Trophoblast cell (in vitro differentiated cells and primary cell): ENCODE measurements around the gene C13orf42.

Experiments
- DNase-seq, 2 donors: peaks; one replicate each; pipeline ENCODE4 v3.0.0-alpha.2; 2016
- H2AFZ ChIP-seq: 2 replicates; pipeline ENCODE4 v1.6.1; 2013; ENCODE audit warnings: low read length, moderate library complexity, mild to moderate bottlenecking; ENCODE audit not compliant: insufficient read depth, poor library complexity
- H2AK5ac ChIP-seq: 2 replicates; pipeline ENCODE4 v1.6.1; 2013; ENCODE audit warnings: mild to moderate bottlenecking, low read length
- H2BK120ac ChIP-seq: 2 replicates; pipeline ENCODE4 v1.6.1; 2013; ENCODE audit warnings: low read length, mild to moderate bottlenecking, moderate library complexity; ENCODE audit not compliant: insufficient read depth, poor library complexity
- H2BK12ac ChIP-seq: 2 replicates; pipeline ENCODE4 v1.6.1; 2013; ENCODE audit warnings: mild to moderate bottlenecking, low read length, moderate library complexity
- H2BK5ac ChIP-seq: 2 replicates; pipeline ENCODE4 v1.6.1; 2013; ENCODE audit warnings: low read length, low read depth, moderate library complexity, mild to moderate bottlenecking; ENCODE audit not compliant: poor library complexity
- H3K14ac ChIP-seq: 2 replicates; pipeline ENCODE4 v1.6.1; 2013; ENCODE audit warnings: mild to moderate bottlenecking, low read length
- H3K18ac ChIP-seq: 2 replicates; pipeline ENCODE4 v1.6.1; 2013; ENCODE audit warnings: mild to moderate bottlenecking, low read length
- H3K23ac ChIP-seq: 2 replicates; pipeline ENCODE4 v1.6.1; 2013; ENCODE audit warnings: low read length
- H3K27ac ChIP-seq: 2 replicates; pipeline ENCODE4 v1.5.1; 2013; ENCODE audit warnings: low read depth, mild to moderate bottlenecking, inconsistent platforms, low read length, moderate library complexity
- H3K27me3 ChIP-seq: 2 replicates; pipeline ENCODE4 v1.6.1; 2013; ENCODE audit warnings: inconsistent platforms, mild to moderate bottlenecking, low read length, moderate library complexity; ENCODE audit not compliant: insufficient read depth
- H3K36me3 ChIP-seq, 2 experiments: 1 replicate in 1 of 2; 2 replicates in 1 of 2; pipeline ENCODE4 v1.6.1; 2013; ENCODE audit warnings: low read length in 2 of 2, mild to moderate bottlenecking in 2 of 2, moderate library complexity in 1 of 2; ENCODE audit not compliant: insufficient read depth in 2 of 2, control insufficient read depth in 1 of 2
- H3K4ac ChIP-seq: 2 replicates; pipeline ENCODE4 v1.6.1; 2013; ENCODE audit warnings: low read depth, mild to moderate bottlenecking, low read length, moderate library complexity
- H3K4me1 ChIP-seq, 2 experiments: 1 replicate in 1 of 2; 2 replicates in 1 of 2; pipeline ENCODE4 v1.6.1; 2013; ENCODE audit warnings: low read length in 2 of 2, mild to moderate bottlenecking in 2 of 2, moderate library complexity in 1 of 2; ENCODE audit not compliant: insufficient read depth in 2 of 2, control insufficient read depth in 1 of 2
- H3K4me2 ChIP-seq: 2 replicates; pipeline ENCODE4 v1.6.1; 2013; ENCODE audit warnings: inconsistent platforms, mild to moderate bottlenecking, low read length, moderate library complexity
- H3K4me3 ChIP-seq: 2 replicates; pipeline ENCODE4 v1.5.1; 2013; ENCODE audit warnings: mild to moderate bottlenecking, low read depth, low read length, inconsistent platforms
- H3K79me1 ChIP-seq: one replicate; pipeline ENCODE4 v1.6.1; 2013; ENCODE audit warnings: low read length
- H3K79me2 ChIP-seq: 2 replicates; pipeline ENCODE4 v1.6.1; 2013; ENCODE audit warnings: low read length, mild to moderate bottlenecking; ENCODE audit not compliant: control insufficient read depth, insufficient read depth, poor library complexity
- H3K9ac ChIP-seq: 2 replicates; pipeline ENCODE4 v1.6.1; 2013; ENCODE audit warnings: mild to moderate bottlenecking, low read length
- H3K9me3 ChIP-seq: 2 replicates; pipeline ENCODE4 v1.6.1; 2013; ENCODE audit warnings: low read depth, mild to moderate bottlenecking, control low read depth, inconsistent platforms, low read length; ENCODE audit not compliant: insufficient read depth
- H4K12ac ChIP-seq: 2 replicates; pipeline ENCODE4 v1.6.1; 2013; ENCODE audit warnings: low read depth, mild to moderate bottlenecking, low read length, moderate library complexity
- H4K8ac ChIP-seq: 2 replicates; pipeline ENCODE4 v1.6.1; 2013; ENCODE audit warnings: low read depth, mild to moderate bottlenecking, low read length, moderate library complexity
- H4K91ac ChIP-seq: one replicate; pipeline ENCODE4 v1.6.1; 2013; ENCODE audit warnings: low read depth, mild to moderate bottlenecking, low read length, moderate library complexity
- WGBS: extraction: QIAGEN DNeasy Blood & Tissue Kit; methylation state at CpG from one replicate; pipeline ENCODE4 v1.1.7; 2013; ENCODE audit warnings: missing lambda C conversion rate; ENCODE audit not compliant: insufficient read length, insufficient coverage; ENCODE audit errors: extremely low coverage; 5-methylcytosine and 5-hydroxymethylcytosine counted together

Gene C13orf42

GRCh38 chr13:51101636-51102235 lies 9.3 kb downstream of the C13orf42 start:
- H3K27ac ChIP-seq, result no peak overlapping the region
- H4K8ac ChIP-seq, result no peak overlapping the region
- no peak overlapping the region for H4K12ac ChIP-seq
- no CpG with 5 or more reads among the region's 5 CpGs for WGBS
- H3K23ac ChIP-seq, result no peak overlapping the region
- no peak overlapping the region for H3K4ac ChIP-seq
- H2BK12ac ChIP-seq, result no peak overlapping the region
- no peak overlapping the region for H3K18ac ChIP-seq
- no peak overlapping the region for H2AK5ac ChIP-seq
- no peak overlapping the region for H3K4me3 ChIP-seq
- H3K36me3 ChIP-seq, result no peaks in the 10 kb centered on the region
- no peaks in the 10 kb centered on the region for H3K27me3 ChIP-seq
- H3K9ac ChIP-seq, result no peak overlapping the region
- no peaks in the 10 kb centered on the region for H3K4me1 ChIP-seq
- H2BK5ac ChIP-seq, result no peak overlapping the region
- no peak for DNase-seq
- H3K79me1 ChIP-seq, result no peaks in the 10 kb centered on the region
- no peaks in the 10 kb centered on the region for H3K9me3 ChIP-seq
- H2BK120ac ChIP-seq, result no peak overlapping the region
- H4K91ac ChIP-seq, result no peak overlapping the region
- no peak overlapping the region for H3K14ac ChIP-seq
- no peak overlapping the region for H3K4me2 ChIP-seq
- H3K79me2 ChIP-seq, result no peaks in the 10 kb centered on the region
- no peak overlapping the region for H2AFZ ChIP-seq

GRCh38 chr13:51097353-51098043 lies 13.6 kb downstream of the C13orf42 start:
- H2BK12ac ChIP-seq, result no peak overlapping the region
- H2BK120ac ChIP-seq, result no peak overlapping the region
- no peak overlapping the region for H4K12ac ChIP-seq
- no CpG with 5 or more reads among the region's 4 CpGs for WGBS
- H4K91ac ChIP-seq, result no peak overlapping the region
- no peak overlapping the region for H3K9ac ChIP-seq
- no peaks in the 10 kb centered on the region for H3K4me1 ChIP-seq
- no peak overlapping the region for H3K14ac ChIP-seq
- no peaks in the 10 kb centered on the region for H3K79me1 ChIP-seq
- H2AK5ac ChIP-seq, result no peak overlapping the region
- no peak overlapping the region for H3K4ac ChIP-seq
- no peaks in the 10 kb centered on the region for H3K27me3 ChIP-seq
- H3K4me2 ChIP-seq, result no peak overlapping the region
- no peak overlapping the region for H4K8ac ChIP-seq
- no peak for DNase-seq
- H2AFZ ChIP-seq, result no peak overlapping the region
- H3K18ac ChIP-seq, result no peak overlapping the region
- H3K79me2 ChIP-seq, result no peaks in the 10 kb centered on the region
- H3K4me3 ChIP-seq, result no peak overlapping the region
- H3K23ac ChIP-seq, result no peak overlapping the region
- H2BK5ac ChIP-seq, result no peak overlapping the region
- no peak overlapping the region for H3K27ac ChIP-seq
- H3K9me3 ChIP-seq, result no peaks in the 10 kb centered on the region
- H3K36me3 ChIP-seq, result no peaks in the 10 kb centered on the region

GRCh38 chr13:51096131-51096530 lies 14.9 kb downstream of the C13orf42 start:
- Histone ChIP-seq H3K18ac (no peak overlapping the region), H3K9me3 (no peaks in the 10 kb centered on the region), H3K4ac (no peak overlapping the region), H2AFZ (no peak overlapping the region), H3K79me1 (no peaks in the 10 kb centered on the region), H3K9ac (no peak overlapping the region), H3K14ac (no peak overlapping the region), H2AK5ac (no peak overlapping the region), H3K4me2 (no peak overlapping the region), H2BK5ac (no peak overlapping the region), H3K27ac (no peak overlapping the region), H3K4me1 (no peaks in the 10 kb centered on the region), H4K8ac (no peak overlapping the region), H2BK12ac (no peak overlapping the region), H3K79me2 (no peaks in the 10 kb centered on the region), H3K4me3 (no peak overlapping the region), H4K12ac (no peak overlapping the region), H3K36me3 (no peaks in the 10 kb centered on the region), H4K91ac (no peak overlapping the region), H3K23ac (no peak overlapping the region), H2BK120ac (no peak overlapping the region), H3K27me3 (no peaks in the 10 kb centered on the region)
- WGBS, result no CpG with 5 or more reads among the region's 1 CpG
- DNase-seq, result no peak

- no peak overlapping the region for H3K4me2 ChIP-seq
- H3K36me3 ChIP-seq, result no peaks in the 10 kb centered on the region
- no peaks in the 10 kb centered on the region for H3K79me1 ChIP-seq
- H2BK5ac ChIP-seq, result no peak overlapping the region
- H2AK5ac ChIP-seq, result no peak overlapping the region
- no CpG with 5 or more reads among the region's 4 CpGs for WGBS
- no peaks in the 10 kb centered on the region for H3K27me3 ChIP-seq
- no peak overlapping the region for H3K27ac ChIP-seq
- peak in 1 of 2 donors; percentile 92 for DNase-seq
- no peak overlapping the region for H4K8ac ChIP-seq
- H3K79me2 ChIP-seq, result no peaks in the 10 kb centered on the region
- no peak overlapping the region for H2AFZ ChIP-seq
- no peak overlapping the region for H3K18ac ChIP-seq
- no peak overlapping the region for H4K12ac ChIP-seq
- no peak overlapping the region for H2BK120ac ChIP-seq
- no peak overlapping the region for H4K91ac ChIP-seq
- H3K4me1 ChIP-seq, result no peaks in the 10 kb centered on the region
- no peak overlapping the region for H3K4me3 ChIP-seq
- H3K4ac ChIP-seq, result no peak overlapping the region
- H2BK12ac ChIP-seq, result no peak overlapping the region
- no peaks in the 10 kb centered on the region for H3K9me3 ChIP-seq
- H3K9ac ChIP-seq, result no peak overlapping the region
- H3K23ac ChIP-seq, result no peak overlapping the region
- H3K14ac ChIP-seq, result no peak overlapping the region
These were observed 17.5 kb downstream of the C13orf42 start for GRCh38 chr13:51093574-51093973.
